B cell (primary cell): ENCODE results near the gene CCDC30.

Source experiments
- EZH2 ChIP-seq: IDR thresholded peaks from 2 replicates; pipeline ENCODE4 v1.6.1; 2012; ENCODE audit warnings: borderline replicate concordance, low read depth, mild to moderate bottlenecking, moderate library complexity, low read length; ENCODE audit not compliant: insufficient read depth, poor library complexity, severe bottlenecking
- TF ChIP-seq, protein P1 (sequence below): fragments of 200-600 bp; IDR thresholded peaks from one replicate; pipeline ENCODE4 v1.8.0; 2022; ENCODE audit warnings: antibody characterized with exemption, mild to moderate bottlenecking

DNA sequence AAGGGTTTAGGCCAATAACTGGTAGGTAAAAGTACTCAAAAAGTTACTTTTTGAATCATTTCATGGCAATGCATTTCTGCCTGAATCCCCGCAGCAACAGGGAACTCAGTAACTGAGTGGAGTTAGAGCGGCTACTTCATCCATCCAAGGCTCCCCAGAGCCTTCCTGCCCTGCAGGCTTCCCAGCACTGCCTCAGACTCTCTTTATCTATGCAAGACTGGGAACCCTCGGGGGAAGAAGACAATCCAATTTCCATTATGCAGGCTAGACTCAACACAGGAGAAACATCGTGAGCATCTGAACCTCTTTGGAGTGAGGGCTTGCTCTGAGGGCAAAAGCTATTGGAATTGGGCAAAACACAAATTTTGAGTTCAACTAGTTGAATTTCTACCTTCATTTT, 30.4 kb upstream of the CCDC30 start:
- TF ChIP-seq, protein P1, sequence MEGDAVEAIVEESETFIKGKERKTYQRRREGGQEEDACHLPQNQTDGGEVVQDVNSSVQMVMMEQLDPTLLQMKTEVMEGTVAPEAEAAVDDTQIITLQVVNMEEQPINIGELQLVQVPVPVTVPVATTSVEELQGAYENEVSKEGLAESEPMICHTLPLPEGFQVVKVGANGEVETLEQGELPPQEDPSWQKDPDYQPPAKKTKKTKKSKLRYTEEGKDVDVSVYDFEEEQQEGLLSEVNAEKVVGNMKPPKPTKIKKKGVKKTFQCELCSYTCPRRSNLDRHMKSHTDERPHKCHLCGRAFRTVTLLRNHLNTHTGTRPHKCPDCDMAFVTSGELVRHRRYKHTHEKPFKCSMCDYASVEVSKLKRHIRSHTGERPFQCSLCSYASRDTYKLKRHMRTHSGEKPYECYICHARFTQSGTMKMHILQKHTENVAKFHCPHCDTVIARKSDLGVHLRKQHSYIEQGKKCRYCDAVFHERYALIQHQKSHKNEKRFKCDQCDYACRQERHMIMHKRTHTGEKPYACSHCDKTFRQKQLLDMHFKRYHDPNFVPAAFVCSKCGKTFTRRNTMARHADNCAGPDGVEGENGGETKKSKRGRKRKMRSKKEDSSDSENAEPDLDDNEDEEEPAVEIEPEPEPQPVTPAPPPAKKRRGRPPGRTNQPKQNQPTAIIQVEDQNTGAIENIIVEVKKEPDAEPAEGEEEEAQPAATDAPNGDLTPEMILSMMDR: no peak
- no peak for TF ChIP-seq EZH2
